Ishikawa (cell line): ENCODE results near the gene SH2B3.

Experiments
- CEBPB ChIP-seq: IDR thresholded peaks from 2 replicates; pipeline ENCODE4 v1.6.1; 2012
- CREB1 ChIP-seq: IDR thresholded peaks from 2 replicates; pipeline ENCODE4 v1.6.1; 2012; ENCODE audit warnings: low read depth
- EGR1 ChIP-seq: IDR thresholded peaks from 2 replicates; pipeline ENCODE4 v1.6.1; 2012
- EP300 ChIP-seq: IDR thresholded peaks from 2 replicates; pipeline ENCODE4 v1.6.1; 2012; ENCODE audit warnings: borderline replicate concordance
- FOXM1 ChIP-seq: IDR thresholded peaks from 2 replicates; pipeline ENCODE4 v1.6.1; 2012; ENCODE audit warnings: low read depth, borderline replicate concordance
- NFIC ChIP-seq: IDR thresholded peaks from 2 replicates; pipeline ENCODE4 v1.6.1; 2012
- RAD21 ChIP-seq: IDR thresholded peaks from 2 replicates; pipeline ENCODE4 v1.6.1; 2012; ENCODE audit warnings: low read depth
- TAF1 ChIP-seq: IDR thresholded peaks from 2 replicates; pipeline ENCODE4 v1.6.1; 2012; ENCODE audit warnings: low read depth, mild to moderate bottlenecking
- TCF12 ChIP-seq: IDR thresholded peaks from 2 replicates; pipeline ENCODE4 v1.6.1; 2012; ENCODE audit warnings: low read depth
- TEAD4 ChIP-seq: IDR thresholded peaks from 2 replicates; pipeline ENCODE4 v1.6.1; 2012
- YY1 ChIP-seq: IDR thresholded peaks from 2 replicates; pipeline ENCODE4 v1.6.1; 2012; ENCODE audit warnings: low read depth
- ZBTB7A ChIP-seq: IDR thresholded peaks from 2 replicates; pipeline ENCODE4 v1.6.1; 2012; ENCODE audit warnings: low read depth
- TF ChIP-seq, protein P1 (sequence below): IDR thresholded peaks from 2 replicates; pipeline ENCODE4 v1.6.1; 2012; ENCODE audit warnings: low read depth, mild to moderate bottlenecking
- TF ChIP-seq, protein P2 (sequence below): IDR thresholded peaks from 2 replicates; pipeline ENCODE4 v1.6.1; 2012
- TF ChIP-seq, protein P3 (sequence below): IDR thresholded peaks from 2 replicates; pipeline ENCODE4 v1.6.1; 2012

The SH2B3 gene

DNA sequence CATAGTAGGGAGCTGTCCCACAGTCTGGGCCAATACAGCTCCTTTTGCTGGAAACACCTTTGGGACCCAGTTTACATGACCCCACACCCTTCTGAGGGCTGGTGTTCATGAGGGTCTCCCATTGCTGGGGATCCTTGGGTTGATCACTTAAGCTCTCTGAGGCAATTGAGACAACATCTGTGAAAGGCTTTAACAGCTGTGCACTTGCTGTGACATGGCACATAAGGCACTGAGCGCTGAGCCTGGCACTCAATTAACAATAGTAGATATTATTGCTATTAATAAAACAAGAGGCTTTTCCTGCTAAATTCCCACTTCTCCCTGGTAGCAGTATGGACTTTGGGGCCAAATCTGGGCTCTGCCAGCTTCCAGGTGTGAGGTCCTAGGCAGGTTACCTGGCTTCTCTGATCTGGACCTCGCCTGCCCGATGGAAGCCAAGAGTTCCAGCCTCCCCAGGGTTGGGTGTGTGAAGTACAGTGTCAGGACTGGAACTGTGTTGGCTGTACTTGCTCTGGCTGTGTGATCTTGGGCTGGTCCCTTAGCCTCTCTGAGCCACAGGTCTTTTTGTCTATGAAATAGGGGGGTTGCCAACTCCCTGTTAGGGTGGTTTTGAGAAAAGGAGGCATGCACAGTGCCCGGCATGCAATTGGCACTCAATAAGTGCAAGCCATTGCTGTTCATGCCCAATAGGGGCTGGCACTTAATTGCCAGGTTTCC lies 3.1 kb downstream of the SH2B3 start:
- TF ChIP-seq TCF12 (no peak), EGR1 (no peak), YY1 (no peak), CREB1 (no peak), ZBTB7A (no peak), EP300 (no peak), CEBPB (no peak), TEAD4 (no peak), FOXM1 (no peak), NFIC (no peak), TAF1 (no peak), RAD21 (no peak)
- TF ChIP-seq, protein P1, sequence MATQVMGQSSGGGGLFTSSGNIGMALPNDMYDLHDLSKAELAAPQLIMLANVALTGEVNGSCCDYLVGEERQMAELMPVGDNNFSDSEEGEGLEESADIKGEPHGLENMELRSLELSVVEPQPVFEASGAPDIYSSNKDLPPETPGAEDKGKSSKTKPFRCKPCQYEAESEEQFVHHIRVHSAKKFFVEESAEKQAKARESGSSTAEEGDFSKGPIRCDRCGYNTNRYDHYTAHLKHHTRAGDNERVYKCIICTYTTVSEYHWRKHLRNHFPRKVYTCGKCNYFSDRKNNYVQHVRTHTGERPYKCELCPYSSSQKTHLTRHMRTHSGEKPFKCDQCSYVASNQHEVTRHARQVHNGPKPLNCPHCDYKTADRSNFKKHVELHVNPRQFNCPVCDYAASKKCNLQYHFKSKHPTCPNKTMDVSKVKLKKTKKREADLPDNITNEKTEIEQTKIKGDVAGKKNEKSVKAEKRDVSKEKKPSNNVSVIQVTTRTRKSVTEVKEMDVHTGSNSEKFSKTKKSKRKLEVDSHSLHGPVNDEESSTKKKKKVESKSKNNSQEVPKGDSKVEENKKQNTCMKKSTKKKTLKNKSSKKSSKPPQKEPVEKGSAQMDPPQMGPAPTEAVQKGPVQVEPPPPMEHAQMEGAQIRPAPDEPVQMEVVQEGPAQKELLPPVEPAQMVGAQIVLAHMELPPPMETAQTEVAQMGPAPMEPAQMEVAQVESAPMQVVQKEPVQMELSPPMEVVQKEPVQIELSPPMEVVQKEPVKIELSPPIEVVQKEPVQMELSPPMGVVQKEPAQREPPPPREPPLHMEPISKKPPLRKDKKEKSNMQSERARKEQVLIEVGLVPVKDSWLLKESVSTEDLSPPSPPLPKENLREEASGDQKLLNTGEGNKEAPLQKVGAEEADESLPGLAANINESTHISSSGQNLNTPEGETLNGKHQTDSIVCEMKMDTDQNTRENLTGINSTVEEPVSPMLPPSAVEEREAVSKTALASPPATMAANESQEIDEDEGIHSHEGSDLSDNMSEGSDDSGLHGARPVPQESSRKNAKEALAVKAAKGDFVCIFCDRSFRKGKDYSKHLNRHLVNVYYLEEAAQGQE, result no peak
- TF ChIP-seq, protein P2, sequence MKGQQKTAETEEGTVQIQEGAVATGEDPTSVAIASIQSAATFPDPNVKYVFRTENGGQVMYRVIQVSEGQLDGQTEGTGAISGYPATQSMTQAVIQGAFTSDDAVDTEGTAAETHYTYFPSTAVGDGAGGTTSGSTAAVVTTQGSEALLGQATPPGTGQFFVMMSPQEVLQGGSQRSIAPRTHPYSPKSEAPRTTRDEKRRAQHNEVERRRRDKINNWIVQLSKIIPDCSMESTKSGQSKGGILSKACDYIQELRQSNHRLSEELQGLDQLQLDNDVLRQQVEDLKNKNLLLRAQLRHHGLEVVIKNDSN, result no peak
- TF ChIP-seq, protein P3, sequence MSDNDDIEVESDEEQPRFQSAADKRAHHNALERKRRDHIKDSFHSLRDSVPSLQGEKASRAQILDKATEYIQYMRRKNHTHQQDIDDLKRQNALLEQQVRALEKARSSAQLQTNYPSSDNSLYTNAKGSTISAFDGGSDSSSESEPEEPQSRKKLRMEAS, result no peak

GRCh38 chr12:111409403-111409779 lies 3.7 kb downstream of the SH2B3 start:
- no peak for TF ChIP-seq TAF1
- no peak for TF ChIP-seq EGR1
- TF ChIP-seq, protein P2, result no peak
- no peak for TF ChIP-seq TEAD4
- TF ChIP-seq ZBTB7A, result no peak
- no peak for TF ChIP-seq FOXM1
- TF ChIP-seq RAD21, result no peak
- TF ChIP-seq NFIC, result no peak
- TF ChIP-seq EP300, result no peak
- TF ChIP-seq YY1, result no peak
- TF ChIP-seq, protein P3, result no peak

DNA sequence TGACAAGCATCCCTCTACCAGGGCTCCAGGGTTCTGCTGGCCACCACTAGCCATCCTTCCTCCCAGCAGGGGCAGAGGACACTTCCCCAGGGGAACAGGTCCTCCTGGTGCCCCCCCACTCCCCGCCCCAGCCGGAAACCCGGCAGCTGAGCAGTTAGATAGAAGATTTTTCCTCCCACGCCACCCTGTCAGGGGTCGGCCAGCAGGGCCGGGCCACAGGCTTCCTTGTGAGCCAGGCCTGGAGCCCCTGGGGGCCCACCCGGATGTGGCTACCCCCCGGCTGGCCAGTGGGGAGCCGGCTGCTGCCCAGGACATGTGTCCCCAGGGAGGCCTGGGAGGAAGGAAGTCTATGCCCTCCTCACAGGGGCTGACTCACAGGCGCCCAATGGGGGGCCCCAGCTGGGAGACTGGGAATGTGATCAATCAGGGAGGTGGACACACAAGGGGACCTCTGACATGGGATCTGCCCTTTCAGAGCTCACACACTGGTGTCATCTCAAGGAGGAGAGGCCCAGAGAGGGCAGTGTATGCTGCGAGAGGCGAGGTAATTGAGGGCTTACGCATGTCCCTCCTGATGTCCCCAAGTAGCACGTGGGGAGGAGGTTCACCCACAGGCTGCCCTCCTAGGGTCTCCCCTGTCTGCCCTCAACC lies 4.2 kb downstream of the SH2B3 start:
- TF ChIP-seq EGR1 (peak; percentile 84), FOXM1 (peak; percentile 91), EP300 (peak; percentile 95), ZBTB7A (peak; percentile 94), NFIC (peak; percentile 90), TAF1 (no peak), CREB1 (0 out of 2 replicates have a peak, but pooled peaks have one; percentile 23), TEAD4 (peak; percentile 81), CEBPB (no peak), YY1 (peak; percentile 42; the same call in 1 of the 2 replicates), RAD21 (0 out of 2 replicates have a peak, but pooled peaks have one; percentile 8), TCF12 (peak; percentile 98)
- TF ChIP-seq, protein P2, result peak; percentile 46
- TF ChIP-seq, protein P1, result no peak
- TF ChIP-seq, protein P3, result peak; percentile 65

DNA sequence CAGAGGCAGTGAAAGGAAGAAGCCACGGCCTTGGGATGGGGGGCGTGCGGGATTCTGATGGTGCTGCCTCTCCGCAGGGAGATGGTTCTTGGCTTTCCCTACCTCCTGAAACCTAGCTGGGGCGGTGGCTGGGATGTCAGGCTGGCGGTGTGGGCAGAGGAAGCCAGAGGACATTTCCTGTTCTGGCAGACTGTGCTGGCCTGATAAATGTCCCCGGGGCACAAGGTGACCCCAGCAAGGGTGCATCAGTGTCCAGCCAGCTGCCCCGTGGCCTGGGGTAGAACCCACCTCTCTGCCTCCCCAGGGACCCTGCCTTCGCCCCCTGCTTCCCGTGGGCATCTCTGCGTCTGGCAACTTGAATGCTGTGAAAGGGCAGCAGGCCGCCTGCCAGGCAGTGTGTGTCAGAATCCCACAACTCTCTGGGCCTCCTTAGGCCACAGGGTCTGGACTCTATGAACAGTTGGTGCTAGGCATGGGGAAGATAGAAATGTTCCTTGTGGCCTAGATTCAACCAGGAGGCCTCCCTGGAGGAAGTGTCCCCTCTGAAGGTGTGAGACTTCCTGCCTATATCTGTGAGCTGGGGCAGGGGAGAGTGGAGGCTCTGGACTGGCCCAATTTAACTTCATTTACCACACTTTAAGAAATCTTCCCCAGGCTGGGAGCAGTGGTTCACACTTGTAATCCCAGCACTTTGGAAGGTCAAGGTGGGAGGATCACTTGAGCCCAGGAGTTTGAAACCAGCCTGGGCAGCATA lies 4.9 kb downstream of the SH2B3 start:
- no peak for TF ChIP-seq ZBTB7A
- no peak for TF ChIP-seq FOXM1
- no peak for TF ChIP-seq CREB1
- TF ChIP-seq EGR1, result no peak
- TF ChIP-seq RAD21, result no peak
- TF ChIP-seq, protein P1, result no peak
- no peak for TF ChIP-seq TCF12
- no peak for TF ChIP-seq TEAD4
- no peak for TF ChIP-seq NFIC
- TF ChIP-seq, protein P2, result no peak
- no peak for TF ChIP-seq TAF1
- no peak for TF ChIP-seq YY1
- TF ChIP-seq, protein P3, result no peak
